Thyroid gland (tissue), 4 donors: ENCODE measurements around the gene ANKRD13D.

Source experiments
- CTCF ChIP-seq, 6 experiments: fragments of 200-600 bp in 3 of 6; fragments of 450-650 bp in 3 of 6; sonication (generic) in 3 of 6; IDR thresholded peaks; one replicate each; pipeline ENCODE4 v1.5.1; 2016 to 2019; ENCODE audit warnings: antibody characterized with exemption in 6 of 6, mild to moderate bottlenecking in 2 of 6, inconsistent platforms in 1 of 6, moderate library complexity in 1 of 6
- POLR2A ChIP-seq, 2 donors: fragments of 450-650 bp; IDR thresholded peaks; one replicate each; pipeline ENCODE4 v1.6.1; 2017; ENCODE audit warnings: antibody characterized with exemption in 2 of 2, mild to moderate bottlenecking in 2 of 2, moderate library complexity in 1 of 2

DNA sequence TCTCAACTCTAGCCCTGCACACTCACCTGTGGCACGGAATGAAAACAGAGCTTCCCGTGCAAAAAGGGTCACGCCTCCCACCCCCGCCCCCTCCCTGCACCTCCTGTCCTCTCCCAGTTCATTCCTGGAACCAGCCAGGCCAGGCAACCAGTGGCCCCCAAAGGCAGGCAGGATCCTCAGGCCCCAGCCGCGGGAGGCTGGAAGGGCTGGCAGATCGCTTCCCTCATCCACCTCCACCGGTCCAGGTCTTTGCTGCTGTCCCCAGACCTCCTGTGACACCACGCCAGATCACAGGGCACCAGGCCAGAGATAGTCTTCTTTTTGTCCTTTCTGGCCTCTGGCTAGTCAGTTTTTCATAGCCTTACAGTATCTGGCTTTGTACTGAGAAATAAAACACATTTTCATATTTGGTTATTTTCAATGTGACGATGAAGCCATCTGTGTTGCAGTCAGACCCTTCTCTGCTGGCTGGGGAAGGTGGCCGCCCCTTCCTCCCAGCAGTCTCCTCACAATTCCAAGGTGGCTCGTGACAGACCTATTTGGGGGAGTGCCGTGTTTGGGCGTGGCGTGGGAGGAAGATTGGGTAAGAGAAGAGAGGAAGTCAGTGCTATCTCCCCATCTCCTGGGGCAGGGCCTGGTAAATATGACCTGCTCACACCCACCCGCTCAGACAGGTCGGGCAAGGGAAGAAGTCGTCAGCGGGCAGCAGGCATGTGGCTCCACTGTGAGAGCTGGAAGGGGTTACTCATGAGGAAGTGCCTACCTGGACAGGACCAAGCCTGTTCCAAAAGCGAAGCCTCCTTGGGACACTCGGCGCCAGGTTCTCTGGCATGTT is 23.3 kb downstream of the ANKRD13D start:
- TF ChIP-seq CTCF (IDR thresholded peaks at IDR 0.05) (no peak), POLR2A (IDR thresholded peaks at IDR 0.05) (no peak)
